HG03060 (cell line): ENCODE results near the gene SLC25A33.
"Not testable (repeated sequence)": the region's sequence is repeated elsewhere in the genome, so short reads cannot be mapped to it uniquely, and the experiment has no call there.

ENCODE experiments used
- ATAC-seq: cut with Tn5 transposase; IDR thresholded peaks from one replicate; pipeline ENCODE4 v1.9.1; 2021; ENCODE audit warnings: low read depth, moderate number of reproducible peaks; ENCODE audit not compliant: unreplicated experiment

Gene SLC25A33

GRCh38 chr1:9538669-9539164, 548 bp upstream of the SLC25A33 start:
- ATAC-seq = no peak

- ATAC-seq = peak; percentile 24
Measured at GRCh38 chr1:9539829-9540550, 725 bp downstream of the SLC25A33 start.

- no peak for ATAC-seq
Measured at GRCh38 chr1:9542430-9542829, 3.2 kb downstream of the SLC25A33 start.

GRCh38 chr1:9544926-9545325, 5.7 kb downstream of the SLC25A33 start:
- ATAC-seq = no peak

- ATAC-seq = no peak
Measured at GRCh38 chr1:9549955-9550546, 10.8 kb downstream of the SLC25A33 start.

GRCh38 chr1:9551984-9552383, 12.7 kb downstream of the SLC25A33 start:
- no peak for ATAC-seq

- no peak for ATAC-seq
Measured at GRCh38 chr1:9553736-9554144, 14.5 kb downstream of the SLC25A33 start.

- ATAC-seq = no peak
Measured at GRCh38 chr1:9555942-9556341, 16.7 kb downstream of the SLC25A33 start.

- ATAC-seq = no peak
Measured at GRCh38 chr1:9557624-9558023, 18.4 kb downstream of the SLC25A33 start.

- ATAC-seq = no peak
Measured at GRCh38 chr1:9558271-9558945, 19.1 kb downstream of the SLC25A33 start.

- no peak for ATAC-seq
Measured at GRCh38 chr1:9558946-9559545, 19.8 kb downstream of the SLC25A33 start.

- no peak for ATAC-seq
Measured at GRCh38 chr1:9559673-9560072, 20.4 kb downstream of the SLC25A33 start.

- not testable (repeated sequence) for ATAC-seq
Measured at GRCh38 chr1:9560090-9560489, 20.8 kb downstream of the SLC25A33 start.

GRCh38 chr1:9561429-9561828, 22.2 kb downstream of the SLC25A33 start:
- no peak for ATAC-seq

GRCh38 chr1:9569267-9569666, 30.0 kb downstream of the SLC25A33 start:
- no peak for ATAC-seq

GRCh38 chr1:9570886-9571529, 31.7 kb downstream of the SLC25A33 start:
- not testable (repeated sequence) for ATAC-seq

GRCh38 chr1:9573723-9574122, 34.5 kb downstream of the SLC25A33 start:
- ATAC-seq = no peak

- ATAC-seq = no peak
Measured at GRCh38 chr1:9575486-9575885, 36.2 kb downstream of the SLC25A33 start.

- no peak for ATAC-seq
Measured at GRCh38 chr1:9576903-9577302, 37.6 kb downstream of the SLC25A33 start.

- no peak for ATAC-seq
Measured at GRCh38 chr1:9577423-9577822, 38.2 kb downstream of the SLC25A33 start.

- ATAC-seq = no peak
Measured at GRCh38 chr1:9580942-9581341, 41.7 kb downstream of the SLC25A33 start.
